Neural progenitor cell (in vitro differentiated cells): ENCODE results near the gene ADK. TPM values are rescaled to one million over a fixed set of nuclear protein-coding genes. Genes with fewer than 3 reads are reported as not detected.
A peak's percentile ranks its signal among the peaks of the same experiment; 100 is the strongest.

ENCODE experiments used
- DNase-seq: peaks from one replicate; pipeline ENCODE4 v3.0.0-alpha.2; 2016; ENCODE audit warnings: low spot score
- H2AFZ ChIP-seq: fragments of 200-600 bp; sonication (generic); replicated peaks from 2 replicates; pipeline ENCODE4 v1.6.1; 2016; ENCODE audit warnings: antibody characterized with exemption
- H3F3A ChIP-seq: fragments of 200-600 bp; sonication (generic); 2 replicates; pipeline ENCODE4 v1.6.1; 2016; ENCODE audit warnings: antibody characterized with exemption, low read depth
- H3K27ac ChIP-seq: fragments of 200-600 bp; sonication (generic); 2 replicates; pipeline ENCODE4 v1.5.1; 2016; ENCODE audit warnings: mild to moderate bottlenecking
- H3K27me3 ChIP-seq: fragments of 200-600 bp; sonication (generic); 2 replicates; pipeline ENCODE4 v1.6.1; 2016; ENCODE audit warnings: mild to moderate bottlenecking, moderate library complexity
- H3K36me3 ChIP-seq: fragments of 200-600 bp; sonication (generic); 2 replicates; pipeline ENCODE4 v1.5.1; 2016
- H3K4me1 ChIP-seq: fragments of 200-600 bp; sonication (generic); 2 replicates; pipeline ENCODE4 v1.6.1; 2016; ENCODE audit warnings: mixed run types
- H3K4me2 ChIP-seq: fragments of 200-600 bp; sonication (generic); 2 replicates; pipeline ENCODE4 v1.6.1; 2016
- H3K4me3 ChIP-seq: fragments of 200-600 bp; sonication (generic); 2 replicates; pipeline ENCODE4 v1.5.1; 2016
- H3K79me2 ChIP-seq: fragments of 200-600 bp; sonication (generic); 2 replicates; pipeline ENCODE4 v1.6.1; 2016; ENCODE audit warnings: low read depth
- H3K9ac ChIP-seq: fragments of 200-600 bp; sonication (generic); 2 replicates; pipeline ENCODE4 v1.6.1; 2016
- H3K9me3 ChIP-seq: fragments of 200-600 bp; sonication (generic); 2 replicates; pipeline ENCODE4 v1.5.1; 2016; ENCODE audit warnings: low read depth
- H4K20me1 ChIP-seq: fragments of 200-600 bp; sonication (generic); 2 replicates; pipeline ENCODE4 v1.6.1; 2016; ENCODE audit warnings: low read depth
- H3K27ac Mint-ChIP-seq: 3 replicates; pipeline ENCODE4 v1.8.0; 2021; ENCODE audit warnings: mixed read lengths
- H3K27me3 Mint-ChIP-seq: 2 replicates; pipeline ENCODE4 v1.8.0; 2022; ENCODE audit warnings: low read depth, mild to moderate bottlenecking, inconsistent platforms, moderate library complexity, mixed read lengths; ENCODE audit not compliant: insufficient read depth
- H3K36me3 Mint-ChIP-seq: 3 replicates; pipeline ENCODE4 v1.8.0; 2021; ENCODE audit warnings: mixed read lengths
- H3K4me1 Mint-ChIP-seq: 3 replicates; pipeline ENCODE4 v1.8.0; 2021; ENCODE audit warnings: mixed read lengths
- H3K4me3 Mint-ChIP-seq: 3 replicates; pipeline ENCODE4 v1.8.0; 2021; ENCODE audit warnings: mild to moderate bottlenecking, moderate library complexity, mixed read lengths
- H3K9me3 Mint-ChIP-seq: 3 replicates; pipeline ENCODE4 v1.8.0; 2020; ENCODE audit warnings: mixed read lengths
- EZH2 ChIP-seq: fragments of 200-600 bp; sonication (generic); IDR thresholded peaks from 2 replicates; pipeline ENCODE4 v1.6.1; 2017; ENCODE audit warnings: antibody characterized with exemption, mild to moderate bottlenecking, moderate library complexity
- EZH2phosphoT487 ChIP-seq: fragments of 200-600 bp; sonication (generic); IDR thresholded peaks from 2 replicates; pipeline ENCODE4 v1.6.1; 2017; ENCODE audit warnings: antibody characterized with exemption
- total RNA-seq: library from RNA; depleted of rRNA; stranded (reverse); fragments of >200 nt; gene quantifications from 2 replicates; pipeline ENCODE4 v1.2.3, GENCODE V29; 2015; ENCODE audit warnings: low replicate concordance
- TF ChIP-seq, protein P1 (sequence below): fragments of 200-600 bp; sonication (generic); IDR thresholded peaks from 2 replicates; pipeline ENCODE4 v1.5.1; 2017; ENCODE audit warnings: antibody characterized with exemption, mild to moderate bottlenecking

The ADK gene
- total RNA-seq, 1 donor from 2014 or later = 50.9 TPM

DNA sequence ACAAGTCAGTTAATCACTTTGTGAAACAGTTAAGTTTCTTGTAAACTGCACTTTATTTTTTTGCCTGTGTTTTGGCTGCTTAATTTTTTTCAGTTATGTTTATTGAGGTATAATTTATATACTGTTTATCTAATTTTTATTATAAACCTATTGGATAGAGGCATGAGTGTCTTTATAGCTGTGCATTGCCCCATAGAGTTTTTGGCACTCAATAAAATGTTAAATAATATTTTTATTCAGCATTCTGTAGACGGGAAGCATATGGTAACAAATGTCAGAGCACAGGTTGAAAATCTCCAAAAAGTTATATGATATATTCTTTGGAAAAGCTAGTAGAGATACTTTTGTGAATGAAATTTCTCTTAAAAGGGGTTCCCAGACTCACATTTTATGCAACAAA lies 431.5 kb downstream of the ADK start:
- no peak overlapping the region for H3K4me3 Mint-ChIP-seq

DNA sequence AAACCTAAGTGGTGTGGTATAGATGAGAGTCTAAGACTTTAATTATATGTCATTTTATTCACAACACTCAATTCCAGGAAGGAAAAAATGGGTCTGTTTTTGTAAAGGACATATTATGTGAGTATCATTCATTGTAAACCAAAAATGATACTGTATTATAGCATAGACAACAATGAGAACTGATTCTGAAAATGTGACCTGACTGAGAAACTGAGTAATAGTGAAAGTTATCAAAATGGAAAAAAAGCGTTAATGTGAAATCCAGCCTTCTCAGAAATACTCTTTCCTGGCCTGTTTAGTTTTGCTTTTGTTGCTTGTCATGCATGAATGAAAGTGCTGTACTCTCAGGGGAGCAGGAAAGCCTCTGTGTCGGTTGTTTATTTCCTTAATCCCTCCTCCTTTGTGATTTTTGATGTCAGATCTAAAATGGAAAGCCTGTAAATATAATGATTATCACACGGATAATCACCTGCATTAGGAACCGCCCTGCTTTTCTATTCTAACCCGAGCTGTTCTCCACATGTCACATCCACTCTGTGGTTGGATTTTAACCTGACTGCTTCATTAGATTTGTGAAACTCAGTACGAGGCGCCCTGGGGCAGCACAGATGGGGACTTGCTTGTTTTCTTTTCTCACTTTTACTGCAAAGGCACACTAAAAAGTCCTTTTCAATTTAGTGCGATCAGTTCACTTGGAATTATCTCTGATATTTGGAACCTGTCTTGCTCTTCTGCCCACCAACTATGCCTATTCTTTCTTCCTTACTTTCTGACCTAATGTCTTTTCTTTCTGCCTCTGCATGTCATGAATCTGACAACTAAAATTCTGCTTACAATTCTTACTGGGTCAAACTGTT lies 434.4 kb downstream of the ADK start:
- Histone ChIP-seq H4K20me1 (no peaks in the 10 kb centered on the region), H3K79me2 (no peaks in the 10 kb centered on the region), H2AFZ (no peak overlapping the region), H3K9me3 (no peaks in the 10 kb centered on the region), H3K36me3 (no peaks in the 10 kb centered on the region), H3K9ac (no peak overlapping the region), H3F3A (peaks cover 5% of the 10 kb centered on the region), H3K4me3 (no peak overlapping the region), H3K27me3 (no peaks in the 10 kb centered on the region), H3K4me1 (peaks cover 26% of the 10 kb centered on the region), H3K4me2 (peak overlapping the region; percentile 23), H3K27ac (peak overlapping the region; percentile 75)
- peak overlapping the region; percentile 33 for H3K4me3 Mint-ChIP-seq
- H3K36me3 Mint-ChIP-seq = peaks cover 7% of the 10 kb centered on the region
- H3K27me3 Mint-ChIP-seq = no peaks in the 10 kb centered on the region
- peak overlapping the region; percentile 52 for H3K27ac Mint-ChIP-seq
- peaks cover 8% of the 10 kb centered on the region for H3K9me3 Mint-ChIP-seq
- H3K4me1 Mint-ChIP-seq = peaks cover 45% of the 10 kb centered on the region
- DNase-seq = peak; percentile 32
- TF ChIP-seq, protein P1, sequence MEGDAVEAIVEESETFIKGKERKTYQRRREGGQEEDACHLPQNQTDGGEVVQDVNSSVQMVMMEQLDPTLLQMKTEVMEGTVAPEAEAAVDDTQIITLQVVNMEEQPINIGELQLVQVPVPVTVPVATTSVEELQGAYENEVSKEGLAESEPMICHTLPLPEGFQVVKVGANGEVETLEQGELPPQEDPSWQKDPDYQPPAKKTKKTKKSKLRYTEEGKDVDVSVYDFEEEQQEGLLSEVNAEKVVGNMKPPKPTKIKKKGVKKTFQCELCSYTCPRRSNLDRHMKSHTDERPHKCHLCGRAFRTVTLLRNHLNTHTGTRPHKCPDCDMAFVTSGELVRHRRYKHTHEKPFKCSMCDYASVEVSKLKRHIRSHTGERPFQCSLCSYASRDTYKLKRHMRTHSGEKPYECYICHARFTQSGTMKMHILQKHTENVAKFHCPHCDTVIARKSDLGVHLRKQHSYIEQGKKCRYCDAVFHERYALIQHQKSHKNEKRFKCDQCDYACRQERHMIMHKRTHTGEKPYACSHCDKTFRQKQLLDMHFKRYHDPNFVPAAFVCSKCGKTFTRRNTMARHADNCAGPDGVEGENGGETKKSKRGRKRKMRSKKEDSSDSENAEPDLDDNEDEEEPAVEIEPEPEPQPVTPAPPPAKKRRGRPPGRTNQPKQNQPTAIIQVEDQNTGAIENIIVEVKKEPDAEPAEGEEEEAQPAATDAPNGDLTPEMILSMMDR = no peak
- TF ChIP-seq EZH2 (no peak), EZH2phosphoT487 (no peak)

More for the DNA sequence above, 431.5 kb downstream of the ADK start:
- no peaks in the 10 kb centered on the region for H3K79me2 ChIP-seq
- H3K36me3 ChIP-seq = no peaks in the 10 kb centered on the region
- Mint-ChIP-seq H3K27ac (no peak overlapping the region), H3K36me3 (peaks cover 7% of the 10 kb centered on the region), H3K27me3 (no peaks in the 10 kb centered on the region), H3K9me3 (peaks cover 8% of the 10 kb centered on the region), H3K4me1 (peaks cover 23% of the 10 kb centered on the region)
- TF ChIP-seq EZH2 (no peak), EZH2phosphoT487 (no peak)
- TF ChIP-seq, protein P1 = no peak
- no peak overlapping the region for H3K9ac ChIP-seq
- no peak overlapping the region for H3K4me3 ChIP-seq
- no peaks in the 10 kb centered on the region for H3K9me3 ChIP-seq
- H3K4me1 ChIP-seq = peaks cover 14% of the 10 kb centered on the region
- H2AFZ ChIP-seq = no peak overlapping the region
- no peak overlapping the region for H3K27ac ChIP-seq
- H3K4me2 ChIP-seq = no peak overlapping the region
- H3F3A ChIP-seq = peaks cover 5% of the 10 kb centered on the region
- no peak for DNase-seq
- no peaks in the 10 kb centered on the region for H4K20me1 ChIP-seq
- H3K27me3 ChIP-seq = no peaks in the 10 kb centered on the region

- no peaks in the 10 kb centered on the region for H3K79me2 ChIP-seq
- no peak overlapping the region for H3K9ac ChIP-seq
- H3K4me3 ChIP-seq = no peak overlapping the region
- H3K27ac ChIP-seq = peak overlapping the region; percentile 75
- Mint-ChIP-seq H3K36me3 (peaks cover 4% of the 10 kb centered on the region), H3K27me3 (no peaks in the 10 kb centered on the region), H3K9me3 (peaks cover 5% of the 10 kb centered on the region), H3K4me1 (peaks cover 47% of the 10 kb centered on the region), H3K4me3 (no peak overlapping the region), H3K27ac (peak overlapping the region; percentile 52)
- H3K27me3 ChIP-seq = no peaks in the 10 kb centered on the region
- H3F3A ChIP-seq = peaks cover 5% of the 10 kb centered on the region
- DNase-seq = no peak
- H3K9me3 ChIP-seq = no peaks in the 10 kb centered on the region
- no peak overlapping the region for H2AFZ ChIP-seq
- H3K36me3 ChIP-seq = no peaks in the 10 kb centered on the region
- H3K4me1 ChIP-seq = peaks cover 26% of the 10 kb centered on the region
- H4K20me1 ChIP-seq = no peaks in the 10 kb centered on the region
- TF ChIP-seq EZH2 (no peak), EZH2phosphoT487 (no peak)
- TF ChIP-seq, protein P1 = no peak
- H3K4me2 ChIP-seq = peak overlapping the region; percentile 23
Measured at GRCh38 chr10:74586088-74586585, 435.1 kb downstream of the ADK start.
